SK-N-SH treated with all-trans-retinoic acid at 6 μM for 48 hours (cell line): ENCODE measurements around the gene ANKRD28.

Source experiments
- BACH2 ChIP-seq: fragments of 250-450 bp; sonication (Bioruptor Pico); IDR thresholded peaks from 2 replicates; pipeline ENCODE4 v1.9.0; 2021; ENCODE audit warnings: mild to moderate bottlenecking, borderline replicate concordance
- TF ChIP-seq, protein P1 (sequence below): fragments of 250-450 bp; sonication (Bioruptor Pico); IDR thresholded peaks from 2 replicates; pipeline ENCODE4 v1.8.0; 2020; ENCODE audit warnings: mild to moderate bottlenecking, moderate library complexity, borderline replicate concordance

DNA sequence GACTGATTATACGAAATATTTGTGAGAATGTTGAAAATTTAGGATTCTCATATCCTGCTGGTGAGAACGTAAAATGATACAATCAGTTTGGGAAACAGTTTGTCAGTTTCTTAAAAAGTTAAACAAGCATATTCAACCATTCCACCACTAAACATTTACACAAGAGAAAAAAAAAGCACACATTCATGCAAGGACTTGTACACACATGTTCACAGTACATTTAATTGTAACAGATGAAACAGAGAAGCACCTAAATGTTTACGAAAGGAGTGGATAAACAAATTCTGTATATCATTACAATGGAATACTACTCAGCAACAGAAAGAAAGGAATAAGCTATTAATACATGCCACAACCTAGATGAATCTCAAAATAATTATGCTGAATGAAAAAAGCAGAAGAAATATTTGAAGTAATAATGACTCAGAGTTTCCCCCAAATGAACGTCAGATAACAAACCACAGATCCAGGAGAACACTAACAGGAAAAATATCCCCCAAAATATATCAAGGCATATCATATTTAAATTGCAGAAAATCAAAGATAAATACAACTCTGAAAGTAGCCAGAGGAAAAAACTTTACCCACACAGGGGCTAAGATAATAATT, 14.3 kb downstream of the ANKRD28 start:
- no peak for TF ChIP-seq BACH2 (CRISPR knock-in tag)
- TF ChIP-seq, protein P1, sequence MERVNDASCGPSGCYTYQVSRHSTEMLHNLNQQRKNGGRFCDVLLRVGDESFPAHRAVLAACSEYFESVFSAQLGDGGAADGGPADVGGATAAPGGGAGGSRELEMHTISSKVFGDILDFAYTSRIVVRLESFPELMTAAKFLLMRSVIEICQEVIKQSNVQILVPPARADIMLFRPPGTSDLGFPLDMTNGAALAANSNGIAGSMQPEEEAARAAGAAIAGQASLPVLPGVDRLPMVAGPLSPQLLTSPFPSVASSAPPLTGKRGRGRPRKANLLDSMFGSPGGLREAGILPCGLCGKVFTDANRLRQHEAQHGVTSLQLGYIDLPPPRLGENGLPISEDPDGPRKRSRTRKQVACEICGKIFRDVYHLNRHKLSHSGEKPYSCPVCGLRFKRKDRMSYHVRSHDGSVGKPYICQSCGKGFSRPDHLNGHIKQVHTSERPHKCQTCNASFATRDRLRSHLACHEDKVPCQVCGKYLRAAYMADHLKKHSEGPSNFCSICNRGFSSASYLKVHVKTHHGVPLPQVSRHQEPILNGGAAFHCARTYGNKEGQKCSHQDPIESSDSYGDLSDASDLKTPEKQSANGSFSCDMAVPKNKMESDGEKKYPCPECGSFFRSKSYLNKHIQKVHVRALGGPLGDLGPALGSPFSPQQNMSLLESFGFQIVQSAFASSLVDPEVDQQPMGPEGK, result no peak
